Smooth muscle cell (in vitro differentiated cells): ENCODE results near the gene SPTB. TPM values are rescaled to one million over a fixed set of nuclear protein-coding genes. Genes with fewer than 3 reads are reported as not detected.

ENCODE experiments used
- DNase-seq: peaks from one replicate; lab custom pipeline; 2025; ENCODE audit not compliant: unreplicated experiment; lab: John Stamatoyannopoulos, UW
- H2AFZ ChIP-seq: fragments of 200-600 bp; sonication (generic); 2 replicates; pipeline ENCODE4 v1.6.0; 2016; ENCODE audit warnings: antibody characterized with exemption, low read depth, mild to moderate bottlenecking
- H3F3A ChIP-seq: fragments of 200-600 bp; sonication (generic); 2 replicates; pipeline ENCODE4 v1.6.0; 2017; ENCODE audit warnings: antibody characterized with exemption, low read depth
- H3K27ac ChIP-seq: fragments of 200-600 bp; sonication (generic); 2 replicates; pipeline ENCODE4 v1.5.1; 2016; ENCODE audit warnings: low read depth, mild to moderate bottlenecking
- H3K27me3 ChIP-seq: fragments of 200-600 bp; sonication (generic); 2 replicates; pipeline ENCODE4 v1.6.1; 2016; ENCODE audit warnings: low read depth, mild to moderate bottlenecking
- H3K36me3 ChIP-seq: fragments of 200-600 bp; sonication (generic); 2 replicates; pipeline ENCODE4 v1.5.1; 2016; ENCODE audit warnings: low read depth
- H3K4me1 ChIP-seq: fragments of 200-600 bp; sonication (generic); 2 replicates; pipeline ENCODE4 v1.5.1; 2016; ENCODE audit warnings: low read depth
- H3K4me2 ChIP-seq: fragments of 200-600 bp; sonication (generic); 2 replicates; pipeline ENCODE4 v1.6.0; 2016; ENCODE audit warnings: mild to moderate bottlenecking
- H3K4me3 ChIP-seq: fragments of 200-600 bp; sonication (generic); 2 replicates; pipeline ENCODE4 v1.5.1; 2016; ENCODE audit warnings: mild to moderate bottlenecking
- H3K79me2 ChIP-seq: fragments of 200-600 bp; sonication (generic); 2 replicates; pipeline ENCODE4 v1.6.0; 2016; ENCODE audit warnings: low read depth, mild to moderate bottlenecking
- H3K9ac ChIP-seq: fragments of 200-600 bp; sonication (generic); 2 replicates; pipeline ENCODE4 v1.6.0; 2016; ENCODE audit warnings: low read depth
- H3K9me3 ChIP-seq: fragments of 200-600 bp; sonication (generic); replicated peaks from 2 replicates; pipeline ENCODE4 v1.5.1; 2016; ENCODE audit warnings: low read depth
- H4K20me1 ChIP-seq: fragments of 200-600 bp; sonication (generic); 2 replicates; pipeline ENCODE4 v1.6.0; 2016; ENCODE audit warnings: low read depth
- WGBS: methylation state at CpG from one replicate; pipeline ENCODE4 v1.1.7; 2016; ENCODE audit warnings: low lambda C conversion rate; 5-methylcytosine and 5-hydroxymethylcytosine counted together
- polyA plus RNA-seq: library from polyadenylated mRNA; unstranded; fragments of >200 nt; fragmentation: Nextera tagmentation; extraction: Ambion mirVana; gene quantifications from 2 replicates; pipeline ENCODE4 v1.2.1, GENCODE V29; 2016
- total RNA-seq: library from RNA; depleted of rRNA; stranded (reverse); fragments of >200 nt; gene quantifications from 2 replicates; pipeline ENCODE4 v1.2.3, GENCODE V29; 2014
- TF ChIP-seq, protein P1 (sequence below): fragments of 200-600 bp; sonication (generic); IDR thresholded peaks from 2 replicates; pipeline ENCODE4 v1.5.1; 2017; ENCODE audit warnings: borderline replicate concordance, mild to moderate bottlenecking, antibody characterized with exemption; ENCODE audit not compliant: insufficient read depth, poor library complexity, severe bottlenecking

The SPTB gene
- total and polyA plus RNA-seq, 2 experiments from 2014 or later: 0.25 to 3.3 TPM

DNA sequence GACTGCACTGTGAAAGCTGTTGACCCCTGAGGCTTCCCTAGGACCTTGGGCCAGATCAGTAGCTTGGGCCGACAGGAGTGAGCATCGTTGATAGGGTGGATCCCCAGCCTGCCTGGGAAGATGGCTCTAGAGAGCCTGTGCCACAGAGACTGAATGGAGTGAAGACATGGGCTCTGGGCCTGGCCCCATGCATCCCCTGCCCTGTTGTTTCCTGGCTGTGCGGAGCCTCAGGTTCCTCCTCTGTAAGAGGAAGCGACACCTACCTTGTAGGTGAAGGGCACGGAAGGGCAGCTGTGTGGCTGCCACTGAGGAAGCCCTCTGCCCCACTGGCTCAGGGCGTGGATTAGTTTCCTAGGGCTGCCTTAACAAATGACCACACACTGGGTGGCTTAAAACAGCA, 151.6 kb downstream of the SPTB start:
- Histone ChIP-seq H3K9me3 (no peaks in the 10 kb centered on the region), H3K9ac (no peak overlapping the region), H3K79me2 (peaks cover 31% of the 10 kb centered on the region), H3K27ac (no peak overlapping the region), H3K4me3 (no peak overlapping the region), H3K4me2 (no peak overlapping the region), H2AFZ (no peak overlapping the region), H3F3A (no peaks in the 10 kb centered on the region), H3K4me1 (peaks cover 30% of the 10 kb centered on the region), H3K27me3 (no peaks in the 10 kb centered on the region), H3K36me3 (no peaks in the 10 kb centered on the region), H4K20me1 (peaks cover 19% of the 10 kb centered on the region)
- no peak for DNase-seq
- WGBS: 95% methylated on average over 6 of the region's 6 CpGs
- TF ChIP-seq, protein P1, sequence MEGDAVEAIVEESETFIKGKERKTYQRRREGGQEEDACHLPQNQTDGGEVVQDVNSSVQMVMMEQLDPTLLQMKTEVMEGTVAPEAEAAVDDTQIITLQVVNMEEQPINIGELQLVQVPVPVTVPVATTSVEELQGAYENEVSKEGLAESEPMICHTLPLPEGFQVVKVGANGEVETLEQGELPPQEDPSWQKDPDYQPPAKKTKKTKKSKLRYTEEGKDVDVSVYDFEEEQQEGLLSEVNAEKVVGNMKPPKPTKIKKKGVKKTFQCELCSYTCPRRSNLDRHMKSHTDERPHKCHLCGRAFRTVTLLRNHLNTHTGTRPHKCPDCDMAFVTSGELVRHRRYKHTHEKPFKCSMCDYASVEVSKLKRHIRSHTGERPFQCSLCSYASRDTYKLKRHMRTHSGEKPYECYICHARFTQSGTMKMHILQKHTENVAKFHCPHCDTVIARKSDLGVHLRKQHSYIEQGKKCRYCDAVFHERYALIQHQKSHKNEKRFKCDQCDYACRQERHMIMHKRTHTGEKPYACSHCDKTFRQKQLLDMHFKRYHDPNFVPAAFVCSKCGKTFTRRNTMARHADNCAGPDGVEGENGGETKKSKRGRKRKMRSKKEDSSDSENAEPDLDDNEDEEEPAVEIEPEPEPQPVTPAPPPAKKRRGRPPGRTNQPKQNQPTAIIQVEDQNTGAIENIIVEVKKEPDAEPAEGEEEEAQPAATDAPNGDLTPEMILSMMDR: no peak

DNA sequence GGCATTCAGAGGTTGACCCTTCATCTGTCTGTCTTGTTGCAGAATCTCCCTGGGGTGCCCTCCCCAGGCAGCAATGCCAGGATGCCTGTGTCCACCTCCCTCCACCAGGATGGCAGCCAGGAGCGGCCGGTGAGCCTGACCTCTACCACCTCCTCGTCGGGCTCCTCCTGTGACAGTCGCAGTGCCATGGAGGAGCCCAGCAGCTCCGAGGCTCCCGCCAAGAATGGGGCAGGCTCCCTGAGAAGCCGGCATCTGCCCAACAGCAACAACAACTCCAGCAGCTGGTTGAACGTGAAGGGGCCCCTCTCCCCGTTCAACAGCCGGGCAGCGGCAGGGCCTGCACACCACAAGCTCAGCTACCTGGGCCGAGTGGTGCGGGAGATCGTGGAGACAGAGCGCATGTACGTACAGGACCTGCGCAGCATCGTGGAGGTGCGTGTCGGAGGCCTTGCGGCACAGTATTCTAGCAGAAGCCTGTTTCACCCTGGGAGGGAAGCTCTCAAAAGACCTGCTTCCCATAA, 152.1 kb downstream of the SPTB start:
- Histone ChIP-seq H4K20me1 (peaks cover 19% of the 10 kb centered on the region), H3K4me2 (no peak overlapping the region), H3K9me3 (no peaks in the 10 kb centered on the region), H3K36me3 (no peaks in the 10 kb centered on the region), H3K4me1 (peaks cover 30% of the 10 kb centered on the region), H3F3A (no peaks in the 10 kb centered on the region), H3K79me2 (peaks cover 34% of the 10 kb centered on the region), H3K4me3 (no peak overlapping the region), H3K27me3 (no peaks in the 10 kb centered on the region), H3K27ac (no peak overlapping the region), H2AFZ (no peak overlapping the region), H3K9ac (no peak overlapping the region)
- TF ChIP-seq, protein P1: no peak
- 96% methylated on average over 22 of the region's 22 CpGs for WGBS
- DNase-seq: no peak

DNA sequence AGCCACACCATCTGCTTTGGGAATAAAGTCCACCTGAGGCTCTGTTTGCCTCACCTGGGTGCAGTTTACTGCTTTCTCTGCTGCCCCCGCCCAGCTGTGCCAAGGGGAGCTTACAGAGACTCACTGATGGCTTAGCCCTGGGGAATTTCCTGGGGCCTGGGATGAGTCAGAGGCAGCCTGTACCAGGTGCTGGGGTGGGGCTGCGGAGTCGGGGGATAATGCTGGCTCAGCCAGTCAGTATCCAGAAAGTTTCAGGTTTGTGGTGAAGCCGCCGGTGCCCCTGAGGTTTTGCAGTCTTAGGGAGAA, 153.2 kb downstream of the SPTB start:
- Histone ChIP-seq H3K27me3 (no peaks in the 10 kb centered on the region), H3K9ac (no peak overlapping the region), H3K4me2 (peak overlapping the region; percentile 19), H4K20me1 (peaks cover 19% of the 10 kb centered on the region), H3F3A (no peaks in the 10 kb centered on the region), H2AFZ (no peak overlapping the region), H3K27ac (peak overlapping the region; percentile 68), H3K9me3 (no peaks in the 10 kb centered on the region), H3K4me3 (no peak overlapping the region), H3K4me1 (peaks cover 30% of the 10 kb centered on the region), H3K36me3 (no peaks in the 10 kb centered on the region), H3K79me2 (peaks cover 44% of the 10 kb centered on the region)
- TF ChIP-seq, protein P1: no peak
- DNase-seq: no peak
- WGBS: 24% methylated on average over 5 of the region's 5 CpGs

DNA sequence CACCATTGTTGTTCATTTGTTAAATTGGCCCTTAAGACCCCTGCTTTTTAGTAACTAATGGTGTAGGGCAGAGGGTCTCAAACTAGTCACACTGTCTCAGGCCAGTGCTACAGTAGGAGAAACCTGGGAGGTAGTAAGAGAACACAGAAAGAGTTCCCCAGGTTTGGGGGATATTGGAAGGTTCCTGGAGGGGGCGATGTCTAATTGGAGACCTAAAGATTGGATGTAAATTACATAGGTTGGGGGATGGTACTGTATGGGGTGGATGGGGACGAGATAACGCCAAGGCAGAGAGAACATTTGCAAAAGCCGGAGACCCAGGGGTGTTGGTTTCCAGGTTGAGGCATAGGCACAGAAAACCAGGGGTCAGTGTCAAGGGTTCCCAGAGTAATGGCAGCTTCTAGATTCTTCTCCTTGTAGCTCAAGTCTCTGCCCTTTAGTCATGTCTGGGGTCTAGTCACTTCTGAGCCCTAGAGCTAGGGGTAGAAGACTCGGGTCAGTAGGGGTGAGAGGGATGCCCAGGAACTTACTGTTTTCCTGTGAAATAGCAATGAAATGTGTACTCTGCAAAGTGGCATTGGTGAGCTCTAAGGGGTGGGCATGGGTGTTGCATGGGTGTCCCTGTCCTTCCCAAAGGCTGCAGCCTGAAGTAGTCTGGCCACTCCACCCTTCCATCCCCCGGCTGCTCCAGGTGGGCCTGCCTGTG, 153.7 kb downstream of the SPTB start:
- Histone ChIP-seq H4K20me1 (peaks cover 19% of the 10 kb centered on the region), H3K4me2 (peak overlapping the region; percentile 35), H3K27me3 (no peaks in the 10 kb centered on the region), H2AFZ (no peak overlapping the region), H3K79me2 (peaks cover 46% of the 10 kb centered on the region), H3K4me1 (peaks cover 31% of the 10 kb centered on the region), H3K27ac (peak overlapping the region; percentile 68), H3K4me3 (no peak overlapping the region), H3K9ac (no peak overlapping the region), H3K9me3 (no peaks in the 10 kb centered on the region), H3F3A (no peaks in the 10 kb centered on the region), H3K36me3 (no peaks in the 10 kb centered on the region)
- DNase-seq: no peak
- TF ChIP-seq, protein P1: no peak
- 88% methylated on average over 6 of the region's 6 CpGs for WGBS
